Fibroblast of lung (primary cell): ENCODE results near the gene TAS1R3. TPM values are rescaled to one million over a fixed set of nuclear protein-coding genes. Genes with fewer than 3 reads are reported as not detected.

Experiments
- DNase-seq, 2 donors: peaks; one replicate each; pipeline versions ENCODE4 v3.0.0 to v3.0.0-alpha.2; 2010; ENCODE audit warnings: low read depth in 2 of 2
- H2AFZ ChIP-seq: 2 replicates; pipeline ENCODE4 v1.5.1; 2012; ENCODE audit warnings: low read length, control low read depth, inconsistent platforms
- H3K27ac ChIP-seq: 2 replicates; pipeline ENCODE4 v1.5.1; 2011; ENCODE audit warnings: low read length, control low read depth; ENCODE audit not compliant: insufficient read depth
- H3K27me3 ChIP-seq: 2 replicates; pipeline ENCODE4 v1.5.1; 2011; ENCODE audit warnings: mild to moderate bottlenecking, low read length; ENCODE audit not compliant: control insufficient read depth, insufficient read depth
- H3K36me3 ChIP-seq: 2 replicates; pipeline ENCODE4 v1.5.1; 2011; ENCODE audit warnings: low read length; ENCODE audit not compliant: control insufficient read depth, insufficient read depth
- H3K4me1 ChIP-seq: 2 replicates; pipeline ENCODE4 v1.5.1; 2011; ENCODE audit warnings: low read length; ENCODE audit not compliant: control insufficient read depth, insufficient read depth; ENCODE audit errors: extremely low read depth
- H3K4me2 ChIP-seq: 2 replicates; pipeline ENCODE4 v1.5.1; 2011; ENCODE audit warnings: low read length, control low read depth; ENCODE audit not compliant: insufficient read depth; ENCODE audit errors: extremely low read depth
- H3K4me3 ChIP-seq, 4 experiments: fragments of 200-600 bp in 1 of 4; sonication (generic) in 1 of 4; replicated peaks in 1 of 4; 2 replicates each; pipeline ENCODE4 v1.5.1; 2011 to 2016; ENCODE audit warnings: low read length in 4 of 4, low read depth in 3 of 4, mild to moderate bottlenecking in 3 of 4, control low read depth in 2 of 4, inconsistent platforms in 1 of 4, mixed read lengths in 1 of 4; ENCODE audit not compliant: insufficient read depth in 1 of 4; ENCODE audit errors: control extremely low read depth in 1 of 4
- H3K79me2 ChIP-seq: 2 replicates; pipeline ENCODE4 v1.5.1; 2012; ENCODE audit warnings: mild to moderate bottlenecking, low read length, inconsistent platforms; ENCODE audit not compliant: control insufficient read depth, insufficient read depth
- H3K9ac ChIP-seq: 2 replicates; pipeline ENCODE4 v1.5.1; 2011; ENCODE audit warnings: mild to moderate bottlenecking, low read length, control low read depth; ENCODE audit not compliant: insufficient read depth
- H3K9me3 ChIP-seq: 2 replicates; pipeline ENCODE4 v1.5.1; 2012; ENCODE audit warnings: low read depth, low read length; ENCODE audit not compliant: control insufficient read depth, insufficient read depth
- H4K20me1 ChIP-seq: 2 replicates; pipeline ENCODE4 v1.5.1; 2011; ENCODE audit warnings: low read length; ENCODE audit not compliant: control insufficient read depth, insufficient read depth; ENCODE audit errors: extremely low read depth
- CTCF ChIP-seq, 2 donors: IDR thresholded peaks in 1 of 2; conservative IDR thresholded peaks in 1 of 2; 1 replicate in 1 of 2; 2 replicates in 1 of 2; pipeline ENCODE4 v1.5.1; 2011 to 2012; ENCODE audit warnings: low read length in 2 of 2, control low read depth in 1 of 2, inconsistent platforms in 1 of 2, low read depth in 1 of 2, mild to moderate bottlenecking in 1 of 2
- EZH2 ChIP-seq: IDR thresholded peaks from 2 replicates; pipeline ENCODE4 v1.5.1; 2012; ENCODE audit warnings: low read length, control low read depth, mild to moderate bottlenecking; ENCODE audit errors: missing control alignments
- polyA plus RNA-seq, 2 donors: library from polyadenylated mRNA; depleted of rRNA in 1 of 2; stranded (reverse) in 1 of 2; unstranded in 1 of 2; fragments of >200 nt; gene quantifications; 2 replicates each; pipeline ENCODE4 v1.2.1, GENCODE V29; 2011 to 2012; ENCODE audit warnings: missing spikeins in 1 of 2
- total RNA-seq: library from RNA; depleted of rRNA; stranded (reverse); fragments of >200 nt; gene quantifications from 2 replicates; pipeline ENCODE4 v1.2.1, GENCODE V29; 2014

TAS1R3 gene
- total and polyA plus RNA-seq, 2 donors (not counting 1 experiment from before 2014, with no cell fraction given), result 0.02 to 0.17 TPM

- Histone ChIP-seq H3K79me2 (peaks cover 60% of the 10 kb centered on the region), H3K27ac (peak overlapping the region; percentile 96)
These were observed 25.8 kb downstream of the TAS1R3 start for GRCh38 chr1:1356796-1357401.

GRCh38 chr1:1357871-1358432, 26.9 kb downstream of the TAS1R3 start:
- H3K36me3 ChIP-seq, result peaks cover 19% of the 10 kb centered on the region
- TF ChIP-seq CTCF (conservative IDR thresholded peaks at IDR 0.05 in 1 of 2, IDR thresholded peaks at IDR 0.05 in 1 of 2; ENCODE audit: low read depth in 1 of 2, low read length in 2 of 2) (no peak), EZH2 (no peak)
- H3K4me2 ChIP-seq, result peak overlapping the region; percentile 87
- peak overlapping the region; percentile 91 to 98 (median 97) for H3K4me3 ChIP-seq
- no peaks in the 10 kb centered on the region for H3K9me3 ChIP-seq
- H3K27me3 ChIP-seq, result no peaks in the 10 kb centered on the region
- peak overlapping the region; percentile 96 for H3K27ac ChIP-seq
- DNase-seq, result no peak
- H3K9ac ChIP-seq, result peak overlapping the region; percentile 92
- peaks cover 52% of the 10 kb centered on the region for H3K79me2 ChIP-seq
- H3K4me1 ChIP-seq, result peaks cover 35% of the 10 kb centered on the region
- no peak overlapping the region for H2AFZ ChIP-seq
- H4K20me1 ChIP-seq, result no peaks in the 10 kb centered on the region

More at GRCh38 chr1:1356796-1357401, 25.8 kb downstream of the TAS1R3 start:
- peaks cover 43% of the 10 kb centered on the region for H3K4me1 ChIP-seq
- H3K9ac ChIP-seq, result peak overlapping the region; percentile 92
- H2AFZ ChIP-seq, result no peak overlapping the region
- H4K20me1 ChIP-seq, result no peaks in the 10 kb centered on the region
- H3K36me3 ChIP-seq, result peaks cover 25% of the 10 kb centered on the region
- no peaks in the 10 kb centered on the region for H3K9me3 ChIP-seq
- TF ChIP-seq EZH2, result no peak
- TF ChIP-seq CTCF (conservative IDR thresholded peaks at IDR 0.05 in 1 of 2, IDR thresholded peaks at IDR 0.05 in 1 of 2; ENCODE audit: low read depth in 1 of 2, low read length in 2 of 2), result no peak
- no peaks in the 10 kb centered on the region for H3K27me3 ChIP-seq
- peak overlapping the region; percentile 91 to 98 (median 97) for H3K4me3 ChIP-seq
- no peak for DNase-seq
- peak overlapping the region; percentile 87 for H3K4me2 ChIP-seq

- peak; percentile 88 to 96 for DNase-seq
- no peak for TF ChIP-seq CTCF (conservative IDR thresholded peaks at IDR 0.05 in 1 of 2, IDR thresholded peaks at IDR 0.05 in 1 of 2; ENCODE audit: low read depth in 1 of 2, low read length in 2 of 2)
- TF ChIP-seq EZH2, result no peak
- peak within 1 kb of the TSS; percentile 92 for H3K9ac ChIP-seq
- no peaks in the 10 kb centered on the region for H3K9me3 ChIP-seq
- no peak within 1 kb of the TSS for H2AFZ ChIP-seq
- H3K4me2 ChIP-seq, result peak within 1 kb of the TSS; percentile 87
- H3K79me2 ChIP-seq, result peaks cover 45% of the 10 kb centered on the region
- H3K27me3 ChIP-seq, result no peaks in the 10 kb centered on the region
- H3K4me1 ChIP-seq, result peaks cover 35% of the 10 kb centered on the region
- no peaks in the 10 kb centered on the region for H4K20me1 ChIP-seq
- H3K4me3 ChIP-seq, result peak within 1 kb of the TSS; percentile 91 to 98 (median 97)
- H3K36me3 ChIP-seq, result peaks cover 13% of the 10 kb centered on the region
- peak within 1 kb of the TSS; percentile 96 for H3K27ac ChIP-seq
These were observed 27.6 kb downstream of the TAS1R3 start, which contains the start of gene MXRA8 for GRCh38 chr1:1358433-1359271. Gene MXRA8, minus strand, starts transcription at chr1:1358555. Its CDS starts 51 bp downstream, at chr1:1358504.
